ENCODE measurements around the gene EI24.
"Not testable (repeated sequence)": the region's sequence is repeated elsewhere in the genome, so short reads cannot be mapped to it uniquely, and the experiment has no call there.

EI24 gene

DNA sequence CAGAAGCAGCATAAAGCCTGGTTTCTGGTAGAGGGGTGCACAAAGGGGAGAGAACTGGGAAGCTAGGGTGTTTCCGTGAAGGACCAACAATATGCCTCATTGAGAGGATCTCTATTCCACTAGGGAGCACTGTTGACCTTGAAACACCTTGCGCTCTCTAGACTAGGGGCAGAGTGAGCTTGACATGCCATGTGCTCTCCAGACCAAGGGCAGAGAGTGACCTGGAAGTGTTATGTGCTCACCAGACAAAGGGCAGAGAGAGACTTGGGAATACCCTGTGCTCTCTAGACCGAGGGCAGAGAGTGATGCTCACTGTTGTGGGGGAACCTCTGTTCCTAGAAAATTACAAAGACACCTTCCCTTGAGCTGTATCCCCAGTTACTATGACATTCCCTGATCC is 15.2 kb upstream of the EI24 start:
- peaks cover 3% of the 10 kb centered on the region for H3K27me3 ChIP-seq (ENCODE audit: control insufficient read depth, insufficient read depth, low read length)

GRCh38 chr11:125559888-125560287 is 9.4 kb upstream of the EI24 start:
- Histone ChIP-seq H3K36me3 (ENCODE audit: insufficient read depth, low read length) (no peaks in the 10 kb centered on the region), H3K27me3 (ENCODE audit: control insufficient read depth, insufficient read depth, low read length) (peaks cover 10% of the 10 kb centered on the region), H3K4me2 (ENCODE audit: low read length) (no peak overlapping the region), H3K9ac (ENCODE audit: low read depth, low read length) (no peak overlapping the region), H3K9me3 (replicated peaks; ENCODE audit: low read length) (no peaks in the 10 kb centered on the region), H3K4me1 (ENCODE audit: control insufficient read depth, insufficient read depth, low read length) (no peaks in the 10 kb centered on the region), H3K4me3 (ENCODE audit: low read length) (no peak overlapping the region)

More for the DNA sequence above, 15.2 kb upstream of the EI24 start:
- Histone ChIP-seq H3K9me3 (replicated peaks; ENCODE audit: low read length) (peaks cover 11% of the 10 kb centered on the region), H3K4me3 (ENCODE audit: low read length) (no peak overlapping the region), H3K36me3 (ENCODE audit: insufficient read depth, low read length) (no peaks in the 10 kb centered on the region), H3K9ac (ENCODE audit: low read depth, low read length) (no peak overlapping the region), H3K4me2 (ENCODE audit: low read length) (no peak overlapping the region), H3K4me1 (ENCODE audit: control insufficient read depth, insufficient read depth, low read length) (no peaks in the 10 kb centered on the region)

GRCh38 chr11:125561924-125562323 is 7.4 kb upstream of the EI24 start:
- Histone ChIP-seq H3K27me3 (ENCODE audit: control insufficient read depth, insufficient read depth, low read length) (peaks cover 7% of the 10 kb centered on the region), H3K4me3 (ENCODE audit: low read length) (no peak overlapping the region), H3K9me3 (replicated peaks; ENCODE audit: low read length) (no peaks in the 10 kb centered on the region), H3K4me1 (ENCODE audit: control insufficient read depth, insufficient read depth, low read length) (no peaks in the 10 kb centered on the region), H3K9ac (ENCODE audit: low read depth, low read length) (no peak overlapping the region), H3K4me2 (ENCODE audit: low read length) (no peak overlapping the region), H3K36me3 (ENCODE audit: insufficient read depth, low read length) (no peaks in the 10 kb centered on the region)

DNA sequence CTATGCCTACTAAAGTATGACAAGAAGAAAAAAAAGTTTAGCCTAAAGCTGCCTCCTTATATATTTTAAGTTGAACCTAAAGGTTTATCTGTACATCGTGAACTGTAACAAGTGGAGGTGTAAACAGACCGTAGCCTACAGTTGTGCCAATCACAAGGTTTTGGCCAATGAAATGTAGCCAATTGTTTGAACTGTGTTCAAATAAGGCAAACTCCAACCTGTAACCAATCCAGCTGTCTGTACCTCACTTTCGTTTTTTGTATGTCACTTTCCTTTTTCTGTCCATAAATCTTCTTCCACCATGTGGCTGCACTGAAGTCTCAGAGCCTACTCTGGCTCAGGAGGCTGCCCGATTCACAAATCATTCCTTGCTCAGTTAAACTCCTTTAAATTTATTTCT is 6.8 kb upstream of the EI24 start:
- H3K9ac ChIP-seq (ENCODE audit: low read depth, low read length): no peak overlapping the region
- peaks cover 7% of the 10 kb centered on the region for H3K27me3 ChIP-seq (ENCODE audit: control insufficient read depth, insufficient read depth, low read length)
- H3K4me2 ChIP-seq (ENCODE audit: low read length): no peak overlapping the region
- no peaks in the 10 kb centered on the region for H3K36me3 ChIP-seq (ENCODE audit: insufficient read depth, low read length)
- H3K9me3 ChIP-seq (replicated peaks; ENCODE audit: low read length): no peaks in the 10 kb centered on the region
- no peaks in the 10 kb centered on the region for H3K4me1 ChIP-seq (ENCODE audit: control insufficient read depth, insufficient read depth, low read length)
- no peak overlapping the region for H3K4me3 ChIP-seq (ENCODE audit: low read length)

DNA sequence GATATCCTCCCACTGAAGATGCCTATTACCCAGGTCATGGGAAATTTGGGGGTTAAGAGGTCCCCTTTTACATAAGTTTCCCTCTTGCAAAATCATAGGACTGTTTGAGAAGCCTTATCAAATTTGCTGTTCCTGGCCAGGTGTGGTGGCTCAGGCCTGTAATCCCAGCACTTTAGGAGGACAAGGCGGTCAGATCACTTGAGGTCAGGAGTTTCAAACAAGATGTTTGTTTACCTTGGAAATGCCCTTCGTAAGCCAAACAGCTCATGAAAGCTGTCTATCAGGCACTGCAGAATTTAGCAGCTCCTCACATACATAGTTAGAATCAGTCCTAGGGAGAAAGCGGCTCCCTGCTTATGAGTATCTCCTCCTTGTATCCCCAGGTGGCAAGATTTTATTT is 4.9 kb upstream of the EI24 start:
- Histone ChIP-seq H3K4me3 (ENCODE audit: low read length) (no peak overlapping the region), H3K4me2 (ENCODE audit: low read length) (no peak overlapping the region), H3K27me3 (ENCODE audit: control insufficient read depth, insufficient read depth, low read length) (peaks cover 7% of the 10 kb centered on the region), H3K9me3 (replicated peaks; ENCODE audit: low read length) (no peaks in the 10 kb centered on the region), H3K4me1 (ENCODE audit: control insufficient read depth, insufficient read depth, low read length) (no peaks in the 10 kb centered on the region), H3K9ac (ENCODE audit: low read depth, low read length) (no peak overlapping the region), H3K36me3 (ENCODE audit: insufficient read depth, low read length) (no peaks in the 10 kb centered on the region)

DNA sequence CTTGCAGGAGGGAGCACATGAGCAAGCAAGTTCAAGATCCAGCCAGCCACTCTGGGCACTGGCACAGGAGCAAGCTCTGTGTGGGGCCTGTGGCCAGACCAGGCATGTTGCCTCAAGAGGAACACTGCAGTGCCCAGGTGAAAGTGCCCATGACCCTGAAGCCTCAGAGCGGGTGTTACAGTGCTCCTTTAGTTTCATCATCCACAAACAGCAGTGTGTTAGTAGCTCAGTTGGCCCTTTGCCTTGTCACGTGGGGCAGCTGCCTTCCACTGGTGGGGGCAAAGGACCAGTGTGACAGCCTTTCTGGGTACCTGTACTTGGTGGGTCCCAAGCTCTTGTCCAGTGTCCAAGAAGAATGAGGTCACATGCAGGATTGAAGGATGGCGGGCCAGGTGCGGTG is 3.0 kb upstream of the EI24 start:
- Histone ChIP-seq H3K27me3 (ENCODE audit: control insufficient read depth, insufficient read depth, low read length) (peaks cover 7% of the 10 kb centered on the region), H3K4me2 (ENCODE audit: low read length) (no peak overlapping the region), H3K4me3 (ENCODE audit: low read length) (no peak overlapping the region), H3K36me3 (ENCODE audit: insufficient read depth, low read length) (no peaks in the 10 kb centered on the region), H3K4me1 (ENCODE audit: control insufficient read depth, insufficient read depth, low read length) (peaks cover 13% of the 10 kb centered on the region), H3K9me3 (replicated peaks; ENCODE audit: low read length) (no peaks in the 10 kb centered on the region), H3K9ac (ENCODE audit: low read depth, low read length) (no peak overlapping the region)

- H3K4me1 ChIP-seq (ENCODE audit: control insufficient read depth, insufficient read depth, low read length): peaks cover 13% of the 10 kb centered on the region
- peaks cover 24% of the 10 kb centered on the region for H3K36me3 ChIP-seq (ENCODE audit: insufficient read depth, low read length)
- H3K9ac ChIP-seq (ENCODE audit: low read depth, low read length): peak overlapping the region; percentile 99
- peak overlapping the region; percentile 94 for H3K4me3 ChIP-seq (ENCODE audit: low read length)
- no peaks in the 10 kb centered on the region for H3K27me3 ChIP-seq (ENCODE audit: control insufficient read depth, insufficient read depth, low read length)
- H3K9me3 ChIP-seq (replicated peaks; ENCODE audit: low read length): no peaks in the 10 kb centered on the region
- H3K4me2 ChIP-seq (ENCODE audit: low read length): peak overlapping the region; percentile 98
These were observed 791 bp downstream of the EI24 start for GRCh38 chr11:125569915-125570621.

DNA sequence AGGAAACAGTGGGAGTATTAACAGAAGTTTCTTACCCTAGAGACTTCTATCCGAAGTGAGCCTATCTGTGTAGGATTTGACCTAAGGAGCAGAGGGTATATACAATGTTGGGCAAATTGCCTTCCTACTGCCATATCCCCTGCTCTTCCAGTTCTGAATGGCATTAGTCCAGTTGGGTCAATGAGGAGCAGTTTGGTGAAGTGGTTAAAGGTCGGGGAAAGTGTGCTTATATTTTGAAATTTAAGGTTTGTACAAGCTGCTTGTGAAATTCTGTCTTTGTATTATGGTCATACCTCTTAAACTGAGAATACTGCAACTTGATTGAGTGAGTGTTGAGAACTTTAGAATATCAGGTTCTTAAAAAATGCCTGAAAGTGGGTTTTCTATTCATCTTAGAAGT is 1.7 kb downstream of the EI24 start:
- Histone ChIP-seq H3K4me2 (ENCODE audit: low read length) (peak overlapping the region; percentile 98), H3K4me3 (ENCODE audit: low read length) (no peak overlapping the region), H3K9ac (ENCODE audit: low read depth, low read length) (no peak overlapping the region), H3K4me1 (ENCODE audit: control insufficient read depth, insufficient read depth, low read length) (peaks cover 13% of the 10 kb centered on the region), H3K36me3 (ENCODE audit: insufficient read depth, low read length) (peaks cover 31% of the 10 kb centered on the region), H3K27me3 (ENCODE audit: control insufficient read depth, insufficient read depth, low read length) (no peaks in the 10 kb centered on the region), H3K9me3 (replicated peaks; ENCODE audit: low read length) (no peaks in the 10 kb centered on the region)

GRCh38 chr11:125572916-125573315 is 3.6 kb downstream of the EI24 start:
- Histone ChIP-seq H3K9ac (ENCODE audit: low read depth, low read length) (no peak overlapping the region), H3K4me2 (ENCODE audit: low read length) (no peak overlapping the region), H3K27me3 (ENCODE audit: control insufficient read depth, insufficient read depth, low read length) (no peaks in the 10 kb centered on the region), H3K4me1 (ENCODE audit: control insufficient read depth, insufficient read depth, low read length) (peaks cover 13% of the 10 kb centered on the region), H3K9me3 (replicated peaks; ENCODE audit: low read length) (no peaks in the 10 kb centered on the region), H3K36me3 (ENCODE audit: insufficient read depth, low read length) (peaks cover 46% of the 10 kb centered on the region), H3K4me3 (ENCODE audit: low read length) (no peak overlapping the region)

- H3K9ac ChIP-seq (ENCODE audit: low read depth, low read length); H3K27me3 ChIP-seq (ENCODE audit: control insufficient read depth, insufficient read depth, low read length); H3K4me1 ChIP-seq (ENCODE audit: control insufficient read depth, insufficient read depth, low read length); H3K4me3 ChIP-seq (ENCODE audit: low read length); H3K9me3 ChIP-seq (replicated peaks; ENCODE audit: low read length); H3K4me2 ChIP-seq (ENCODE audit: low read length): not testable (repeated sequence)
- peaks cover 70% of the 10 kb centered on the region for H3K36me3 ChIP-seq (ENCODE audit: insufficient read depth, low read length)
These were observed 7.9 kb downstream of the EI24 start for GRCh38 chr11:125577181-125577580.

- H3K4me1 ChIP-seq (ENCODE audit: control insufficient read depth, insufficient read depth, low read length): no peaks in the 10 kb centered on the region
- no peak overlapping the region for H3K4me2 ChIP-seq (ENCODE audit: low read length)
- H3K4me3 ChIP-seq (ENCODE audit: low read length): no peak overlapping the region
- H3K36me3 ChIP-seq (ENCODE audit: insufficient read depth, low read length): peaks cover 71% of the 10 kb centered on the region
- H3K9ac ChIP-seq (ENCODE audit: low read depth, low read length): no peak overlapping the region
- no peaks in the 10 kb centered on the region for H3K27me3 ChIP-seq (ENCODE audit: control insufficient read depth, insufficient read depth, low read length)
- H3K9me3 ChIP-seq (replicated peaks; ENCODE audit: low read length): no peaks in the 10 kb centered on the region
These were observed 9.5 kb downstream of the EI24 start for GRCh38 chr11:125578783-125579182.

DNA sequence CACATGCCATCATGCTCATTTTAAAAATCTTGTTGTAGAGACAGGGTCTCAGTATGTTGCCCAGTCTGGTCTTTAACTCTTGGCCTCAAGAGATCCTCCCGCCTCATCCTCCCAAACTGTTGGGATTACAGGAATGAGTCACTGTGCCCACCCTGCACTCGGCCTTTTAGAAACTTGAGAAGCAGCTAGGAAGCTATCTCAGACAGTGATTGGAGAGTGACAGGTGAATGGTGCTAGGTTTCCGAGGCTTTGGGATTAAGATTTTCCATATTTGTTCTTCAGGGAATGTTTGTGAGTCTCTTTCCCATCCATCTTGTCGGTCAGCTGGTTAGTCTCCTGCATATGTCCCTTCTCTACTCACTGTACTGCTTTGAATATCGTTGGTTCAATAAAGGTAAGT is 10.5 kb downstream of the EI24 start:
- H3K36me3 ChIP-seq (ENCODE audit: insufficient read depth, low read length): peaks cover 71% of the 10 kb centered on the region

More for the DNA sequence above, 10.5 kb downstream of the EI24 start:
- no peak overlapping the region for H3K4me2 ChIP-seq (ENCODE audit: low read length)
- H3K4me3 ChIP-seq (ENCODE audit: low read length): no peak overlapping the region
- no peak overlapping the region for H3K9ac ChIP-seq (ENCODE audit: low read depth, low read length)
- no peaks in the 10 kb centered on the region for H3K4me1 ChIP-seq (ENCODE audit: control insufficient read depth, insufficient read depth, low read length)
- no peaks in the 10 kb centered on the region for H3K9me3 ChIP-seq (replicated peaks; ENCODE audit: low read length)
- H3K27me3 ChIP-seq (ENCODE audit: control insufficient read depth, insufficient read depth, low read length): no peaks in the 10 kb centered on the region

All from skeletal muscle satellite cell (primary cell).